ENCODE data around the gene ANGPTL4.

GRCh38 chr19:8396185-8396562 lies 32.2 kb downstream of the ANGPTL4 start:
- TF ChIP-seq EZH2 (IDR thresholded peaks at IDR 0.05; ENCODE audit: low read depth) (no peak), CTCF (conservative IDR thresholded peaks at IDR 0.05) (no peak)

All from PC-9 (cell line).